GM06990 (cell line): ENCODE measurements around the gene TTC33.
"Not testable (repeated sequence)": the region's sequence is repeated elsewhere in the genome, so short reads cannot be mapped to it uniquely, and the experiment has no call there.

Source experiments
- DNase-seq: peaks from one replicate; pipeline ENCODE4 v3.0.0-alpha.2; 2011; ENCODE audit not compliant: insufficient read length; ENCODE audit errors: extremely low read depth
- H3K27me3 ChIP-seq: replicated peaks from 2 replicates; pipeline ENCODE4 v1.6.0; 2011; ENCODE audit warnings: low read length; ENCODE audit not compliant: control insufficient read depth, insufficient read depth
- H3K36me3 ChIP-seq: 2 replicates; pipeline ENCODE4 v1.5.1; 2011; ENCODE audit warnings: low read length; ENCODE audit not compliant: control insufficient read depth, insufficient read depth
- H3K4me3 ChIP-seq: replicated peaks from 2 replicates; pipeline ENCODE4 v1.5.1; 2011; ENCODE audit warnings: low read depth, mild to moderate bottlenecking, control low read depth, low read length
- CTCF ChIP-seq: IDR thresholded peaks from 2 replicates; pipeline ENCODE4 v1.5.1; 2011; ENCODE audit warnings: low read length, control low read depth, mild to moderate bottlenecking, inconsistent platforms; ENCODE audit not compliant: insufficient read depth, poor library complexity, severe bottlenecking

The TTC33 gene

GRCh38 chr5:40649463-40650030 is 106.2 kb downstream of the TTC33 start:
- Histone ChIP-seq H3K36me3 (no peaks in the 10 kb centered on the region), H3K4me3 (no peak overlapping the region), H3K27me3 (no peaks in the 10 kb centered on the region)
- no peak for TF ChIP-seq CTCF
- no peak for DNase-seq

- Histone ChIP-seq H3K27me3 (no peaks in the 10 kb centered on the region), H3K36me3 (no peaks in the 10 kb centered on the region), H3K4me3 (no peak overlapping the region)
- DNase-seq = no peak
- TF ChIP-seq CTCF = no peak
These were observed 107.6 kb downstream of the TTC33 start for GRCh38 chr5:40648150-40648549.

GRCh38 chr5:40646266-40646665 is 109.5 kb downstream of the TTC33 start:
- H3K4me3 ChIP-seq = no peak overlapping the region
- no peaks in the 10 kb centered on the region for H3K36me3 ChIP-seq
- no peaks in the 10 kb centered on the region for H3K27me3 ChIP-seq
- TF ChIP-seq CTCF = no peak
- no peak for DNase-seq

GRCh38 chr5:40639531-40639930 is 116.2 kb downstream of the TTC33 start:
- not testable (repeated sequence) for H3K27me3 ChIP-seq, H3K36me3 ChIP-seq, DNase-seq, H3K4me3 ChIP-seq

GRCh38 chr5:40634593-40634992 is 121.2 kb downstream of the TTC33 start:
- no peak for DNase-seq
- Histone ChIP-seq H3K36me3 (no peaks in the 10 kb centered on the region), H3K4me3 (no peak overlapping the region), H3K27me3 (no peaks in the 10 kb centered on the region)
- no peak for TF ChIP-seq CTCF

- no peaks in the 10 kb centered on the region for H3K27me3 ChIP-seq
- no peak overlapping the region for H3K4me3 ChIP-seq
- no peaks in the 10 kb centered on the region for H3K36me3 ChIP-seq
- no peak for TF ChIP-seq CTCF
- DNase-seq = no peak
These were observed 121.6 kb downstream of the TTC33 start for GRCh38 chr5:40634154-40634553.
